H1 (cell line): ENCODE data around the gene DBH. TPM values are rescaled to one million over a fixed set of nuclear protein-coding genes. Genes with fewer than 3 reads are reported as not detected.

ENCODE experiments used
- CTCF ChIA-PET: fragments of 300-600 bp; sonication (Branson Sonifier 250); formaldehyde crosslinking; loops from one replicate; lab custom pipeline; 2021; ENCODE audit not compliant: partially characterized antibody; lab: Charles Lee
- POLR2A ChIA-PET: fragments of 300-600 bp; sonication (Branson Sonifier 250); formaldehyde crosslinking; loops from one replicate; lab custom pipeline; 2021; ENCODE audit warnings: inconsistent platforms; ENCODE audit not compliant: partially characterized antibody; lab: Charles Lee
- DNase-seq, 2 experiments: peaks; one replicate each; pipeline versions ENCODE4 v3.0.0 to v3.0.0-alpha.2; 2010 to 2022; ENCODE audit warnings: low spot score in 2 of 2, low read depth in 1 of 2, mixed read lengths in 1 of 2
- FAIRE-seq: peaks from 2 replicates; lab custom pipeline; 2011; peaks lifted over from hg19 to GRCh38; lab: Jason Lieb, UNC
- H2AFZ ChIP-seq: 2 replicates; pipeline ENCODE4 v1.8.1; 2012; ENCODE audit warnings: low read length, inconsistent platforms
- H2AK5ac ChIP-seq: 2 replicates; pipeline ENCODE4 v1.6.1; 2013; ENCODE audit warnings: low read depth, low read length
- H2BK120ac ChIP-seq: replicated peaks from 2 replicates; pipeline ENCODE3; 2013; ENCODE audit warnings: low read depth, low read length, inconsistent platforms
- H2BK12ac ChIP-seq: 2 replicates; pipeline ENCODE4 v1.6.1; 2013; ENCODE audit warnings: low read depth, low read length
- H2BK15ac ChIP-seq: 2 replicates; pipeline ENCODE4 v1.6.1; 2013; ENCODE audit warnings: low read length
- H2BK20ac ChIP-seq: 2 replicates; pipeline ENCODE4 v1.6.1; 2013; ENCODE audit warnings: low read length
- H2BK5ac ChIP-seq: 2 replicates; pipeline ENCODE4 v1.6.1; 2013; ENCODE audit warnings: low read depth, low read length
- H3K14ac ChIP-seq: 2 replicates; pipeline ENCODE4 v1.6.1; 2013; ENCODE audit warnings: inconsistent platforms; ENCODE audit not compliant: insufficient read length
- H3K18ac ChIP-seq: 2 replicates; pipeline ENCODE4 v1.6.1; 2013; ENCODE audit warnings: low read length; ENCODE audit errors: extremely low read depth
- H3K23ac ChIP-seq: 2 replicates; pipeline ENCODE4 v1.6.1; 2013; ENCODE audit warnings: inconsistent platforms; ENCODE audit not compliant: insufficient read length
- H3K23me2 ChIP-seq: 2 replicates; pipeline ENCODE4 v1.6.1; 2013; ENCODE audit warnings: low read depth, low read length
- H3K27ac ChIP-seq: 2 replicates; pipeline ENCODE4 v1.6.1; 2011; ENCODE audit warnings: low read depth, low read length, inconsistent platforms
- H3K27me3 ChIP-seq, 4 experiments: replicated peaks in 1 of 4; 1 replicate in 1 of 4; 2 replicates in 3 of 4; pipeline versions ENCODE4 v1.6.1 to v1.8.1; 2011 to 2013; ENCODE audit warnings: low read length in 3 of 4, mild to moderate bottlenecking in 3 of 4, inconsistent platforms in 2 of 4, mixed read lengths in 2 of 4, moderate library complexity in 1 of 4; ENCODE audit not compliant: control insufficient read depth in 3 of 4, insufficient read depth in 3 of 4; ENCODE audit errors: extremely low read depth in 1 of 4
- H3K36me3 ChIP-seq, 4 experiments: 2 replicates each; pipeline versions ENCODE4 v1.6.1 to v1.8.1; 2011 to 2013; ENCODE audit warnings: mild to moderate bottlenecking in 4 of 4, low read length in 3 of 4, moderate library complexity in 2 of 4, control low read depth in 1 of 4, inconsistent platforms in 1 of 4; ENCODE audit not compliant: insufficient read depth in 4 of 4, control insufficient read depth in 2 of 4
- H3K4ac ChIP-seq: replicated peaks from 2 replicates; pipeline ENCODE3; 2013; ENCODE audit warnings: low read length, low read depth, mixed read lengths, inconsistent platforms; ENCODE audit not compliant: insufficient read length
- H3K4me1 ChIP-seq, 4 experiments: replicated peaks in 1 of 4; 1 replicate in 1 of 4; 2 replicates in 3 of 4; pipeline versions ENCODE4 v1.6.1 to v1.8.1; 2011 to 2013; ENCODE audit warnings: low read length in 3 of 4, inconsistent platforms in 2 of 4, mixed read lengths in 1 of 4; ENCODE audit not compliant: insufficient read depth in 4 of 4, control insufficient read depth in 3 of 4
- H3K4me2 ChIP-seq, 2 experiments: 2 replicates each; pipeline versions ENCODE4 v1.6.1 to v1.8.1; 2011 to 2013; ENCODE audit warnings: low read depth in 2 of 2, low read length in 2 of 2, control low read depth in 1 of 2, inconsistent platforms in 1 of 2, mild to moderate bottlenecking in 1 of 2; ENCODE audit not compliant: insufficient read depth in 1 of 2
- H3K4me3 ChIP-seq, 4 experiments: fragments of 200-600, 300-600 bp in 1 of 4; sonication (generic), shearing (Covaris generic), sonication (Bioruptor Twin) in 1 of 4; 2 replicates each; pipeline versions ENCODE4 v1.5.1 to v1.8.1; 2011 to 2016; ENCODE audit warnings: low read length in 4 of 4, low read depth in 3 of 4, control low read depth in 2 of 4, inconsistent platforms in 2 of 4, mild to moderate bottlenecking in 2 of 4, mixed read lengths in 1 of 4, moderate library complexity in 1 of 4; ENCODE audit not compliant: insufficient read depth in 2 of 4; ENCODE audit errors: extremely low read depth in 1 of 4
- H3K56ac ChIP-seq: replicated peaks from 2 replicates; pipeline ENCODE3; 2013; ENCODE audit warnings: low read depth, mild to moderate bottlenecking, mixed read lengths, low read length, inconsistent platforms; ENCODE audit not compliant: insufficient read length
- H3K79me1 ChIP-seq: 2 replicates; pipeline ENCODE4 v1.6.1; 2013; ENCODE audit warnings: low read depth, low read length, control low read depth
- H3K79me2 ChIP-seq, 2 experiments: 2 replicates each; pipeline versions ENCODE4 v1.6.1 to v1.8.1; 2012 to 2013; ENCODE audit warnings: low read length in 2 of 2, mild to moderate bottlenecking in 2 of 2, inconsistent platforms in 1 of 2; ENCODE audit not compliant: insufficient read depth in 2 of 2, control insufficient read depth in 1 of 2
- H3K9ac ChIP-seq, 4 experiments: replicated peaks in 1 of 4; 1 replicate in 1 of 4; 2 replicates in 3 of 4; pipeline versions ENCODE4 v1.6.1 to v1.8.1; 2011 to 2013; ENCODE audit warnings: low read depth in 3 of 4, low read length in 3 of 4, control low read depth in 2 of 4, mild to moderate bottlenecking in 2 of 4, moderate library complexity in 2 of 4, inconsistent platforms in 1 of 4; ENCODE audit errors: extremely low read depth in 1 of 4
- H3K9me3 ChIP-seq, 2 experiments: 2 replicates each; pipeline versions ENCODE4 v1.6.1 to v1.8.1; 2012 to 2013; ENCODE audit warnings: mild to moderate bottlenecking in 2 of 2, moderate library complexity in 2 of 2, control low read depth in 1 of 2, inconsistent platforms in 1 of 2, low read depth in 1 of 2, low read length in 1 of 2, mixed read lengths in 1 of 2; ENCODE audit not compliant: insufficient read depth in 2 of 2
- H4K20me1 ChIP-seq, 2 experiments: replicated peaks in 1 of 2; 2 replicates each; pipeline versions ENCODE3 to v1.8.1; 2011 to 2013; ENCODE audit warnings: inconsistent platforms in 2 of 2, low read length in 2 of 2, mild to moderate bottlenecking in 1 of 2; ENCODE audit not compliant: insufficient read depth in 2 of 2, control insufficient read depth in 1 of 2
- H4K5ac ChIP-seq: 2 replicates; pipeline ENCODE4 v1.6.1; 2013; ENCODE audit warnings: low read length, low read depth, mixed read lengths, inconsistent platforms; ENCODE audit not compliant: insufficient read length
- H4K8ac ChIP-seq: 2 replicates; pipeline ENCODE4 v1.8.0; 2013; ENCODE audit warnings: mild to moderate bottlenecking, moderate library complexity, low read length, inconsistent platforms; ENCODE audit not compliant: insufficient read depth; ENCODE audit errors: extremely low read depth
- H4K91ac ChIP-seq: replicated peaks from 2 replicates; pipeline ENCODE3; 2013; ENCODE audit warnings: low read length, mixed read lengths, inconsistent platforms; ENCODE audit not compliant: insufficient read length
- BACH1 ChIP-seq: IDR thresholded peaks from 2 replicates; pipeline ENCODE4 v1.6.1; 2012; ENCODE audit warnings: low read length, improper control_type of control experiment
- GABPA ChIP-seq: IDR thresholded peaks from 2 replicates; pipeline ENCODE4 v1.6.1; 2011; ENCODE audit warnings: mild to moderate bottlenecking, low read length, moderate library complexity, borderline replicate concordance; ENCODE audit not compliant: insufficient read depth
- RBBP5 ChIP-seq: IDR thresholded peaks from 2 replicates; pipeline ENCODE4 v1.7.1; 2012; ENCODE audit warnings: low read depth, mild to moderate bottlenecking, inconsistent platforms, low read length, moderate library complexity, borderline replicate concordance
- WGBS, 2 experiments: shearing (Covaris generic) in 1 of 2; methylation state at CpG; one replicate each; pipeline versions ENCODE4 v1.1.6 to v1.1.7; 2013 to 2015; ENCODE audit warnings: low lambda C conversion rate in 2 of 2, mixed read lengths in 2 of 2, inconsistent platforms in 1 of 2, low coverage in 1 of 2, missing lambda C conversion rate in 1 of 2; ENCODE audit not compliant: insufficient replicate concordance in 2 of 2, insufficient coverage in 1 of 2, insufficient read length in 1 of 2; ENCODE audit errors: extremely low coverage in 1 of 2, missing lambda C conversion rate in 1 of 2; 5-methylcytosine and 5-hydroxymethylcytosine counted together
- polyA plus RNA-seq, 7 experiments: library from polyadenylated mRNA; depleted of rRNA in 3 of 7; stranded (reverse) in 5 of 7; unstranded in 2 of 7; fragments of >200 nt in 5 of 7; fragments of 200-250 nt in 2 of 7; gene quantifications; 1 replicate in 5 of 7; 2 replicates in 1 of 7; 4 replicates in 1 of 7; pipeline versions ENCODE4 v1.2.1 to v1.2.3, GENCODE V29; 2011 to 2013; ENCODE audit warnings: missing spikeins in 2 of 7, mixed read lengths in 2 of 7
- total RNA-seq: library from RNA; stranded (reverse); fragmentation: NEBNext Ultra II Directional; extraction: Animal tissue kit (Norgen Biotek cat#: 25700); gene quantifications from 2 replicates; pipeline ENCODE4 v1.2.1, GENCODE V29; 2021

Gene DBH
- total and polyA plus RNA-seq, 2 of the 8 experiments (the other 6 are each of a cell fraction or from before 2014, with no cell fraction given): 0.18 TPM; not detected in 1

DNA sequence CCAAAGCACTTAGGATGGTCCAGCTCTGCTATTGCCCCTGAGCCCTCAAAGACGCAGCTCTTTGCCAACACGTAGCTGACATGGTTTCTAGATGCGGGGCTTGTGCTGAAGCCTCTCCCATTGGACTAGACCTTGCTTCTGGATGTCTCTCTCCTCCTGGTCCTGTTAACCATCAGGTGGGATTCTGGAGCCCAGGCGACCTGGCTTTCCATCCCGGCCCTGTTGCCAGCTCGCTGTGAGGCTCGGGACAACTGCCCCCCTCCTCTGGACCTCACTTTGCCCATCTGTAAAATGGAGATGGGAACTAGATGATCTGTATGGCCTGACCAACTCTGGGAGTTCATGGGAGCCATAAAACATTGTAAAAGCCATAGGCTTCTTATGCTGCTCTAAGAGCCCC is 4.0 kb downstream of the DBH start:
- Histone ChIP-seq H3K36me3 (no peaks in the 10 kb centered on the region), H4K91ac (no peak overlapping the region), H3K18ac (no peak overlapping the region), H2BK120ac (no peak overlapping the region), H2BK20ac (no peak overlapping the region), H3K4ac (no peak overlapping the region), H3K79me2 (no peaks in the 10 kb centered on the region), H3K4me2 (no peak overlapping the region), H3K56ac (no peak overlapping the region), H2AK5ac (no peak overlapping the region), H3K27ac (no peak overlapping the region), H2BK12ac (no peak overlapping the region), H3K9me3 (no peaks in the 10 kb centered on the region), H4K8ac (no peak overlapping the region), H4K20me1 (peaks cover 0 to 2% of the 10 kb centered on the region in 2 experiments), H4K5ac (no peak overlapping the region), H3K27me3 (no peaks in the 10 kb centered on the region; a peak in 1 of 7 replicates), H3K9ac (no peak overlapping the region), H2BK5ac (no peak overlapping the region), H3K4me1 (peaks cover 0 to 10% (median 7%) of the 10 kb centered on the region in 4 experiments; a peak in 6 of 7 replicates), H3K14ac (no peak overlapping the region), H2AFZ (no peak overlapping the region), H3K79me1 (no peaks in the 10 kb centered on the region), H3K23me2 (0 out of 2 replicates have a peak, but pooled peaks cover 1% of the 10 kb centered on the region), H2BK15ac (no peak overlapping the region), H3K4me3 (no peak overlapping the region), H3K23ac (no peak overlapping the region)
- WGBS, 2 experiments: 86% methylated on average over 7 of the region's 7 CpGs; no CpG with 5 or more reads in 1 of the 2 experiments
- ChIA-PET POLR2A (no interaction called here), CTCF (interaction anchor here (0.6 to 3.3 kb wide), 6 partner anchors 11 to 1116 kb away, joined by 3 to 14 read pairs (median 4); no protein-coding TSS in a partner anchor)
- DNase-seq: no peak
- no peak for FAIRE-seq
- TF ChIP-seq GABPA (no peak), RBBP5 (no peak), BACH1 (no peak)
